CD4-positive, alpha-beta T cell treated with Interleukin-2 at 100 ng/mL for 4 hours (primary cell): Measurements from ENCODE around the gene FBXO5.
A peak's percentile ranks its signal among the peaks of the same experiment; 100 is the strongest.
"Not testable (repeated sequence)": the region's sequence is repeated elsewhere in the genome, so short reads cannot be mapped to it uniquely, and the experiment has no call there.

Experiments used
- DNase-seq: peaks from one replicate; pipeline ENCODE4 v3.0.0-alpha.2; 2020; ENCODE audit warnings: low spot score

FBXO5 gene

GRCh38 chr6:152993431-152993830, 10.6 kb upstream of the FBXO5 start:
- no peak for DNase-seq

DNA sequence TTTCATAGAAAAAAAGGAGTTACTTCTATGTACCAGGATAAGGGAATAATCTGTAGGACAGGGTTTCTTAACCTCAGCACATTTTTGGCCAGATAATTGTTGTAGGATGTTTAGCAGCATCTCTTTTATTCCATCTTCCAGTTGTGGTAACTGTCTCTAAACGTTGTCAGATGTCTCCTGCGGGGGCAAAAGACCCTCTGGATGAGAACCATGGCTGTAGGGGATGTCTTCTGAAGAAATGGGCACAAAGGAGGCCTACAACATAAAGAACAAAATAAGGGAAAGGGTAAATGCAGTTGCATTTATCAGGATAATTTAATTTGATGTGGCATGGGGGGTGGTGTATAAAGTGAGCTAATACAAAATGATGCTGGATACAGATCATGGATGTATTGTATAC, 4.1 kb upstream of the FBXO5 start:
- no peak for DNase-seq

DNA sequence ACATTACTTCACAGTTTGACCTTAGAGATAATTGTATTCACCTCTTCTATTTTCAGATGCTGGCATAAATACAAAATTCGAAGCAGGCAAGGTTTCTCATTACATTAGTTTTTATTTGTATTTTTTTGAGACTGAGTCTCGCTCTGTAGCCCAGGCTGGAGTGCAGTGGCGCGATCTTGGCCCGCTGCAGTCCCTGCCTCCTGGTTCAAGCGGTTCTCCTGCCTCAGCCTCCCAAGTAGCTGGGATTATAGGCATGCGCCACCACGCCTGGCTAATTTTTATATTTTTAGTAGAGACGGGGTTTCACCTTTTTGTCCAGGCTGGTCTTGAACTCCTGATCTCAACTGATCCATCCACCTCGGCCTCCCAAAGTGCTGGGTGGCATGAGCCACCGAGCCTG, 2.5 kb upstream of the FBXO5 start:
- DNase-seq: not testable (repeated sequence)

GRCh38 chr6:152984513-152984872, 1.7 kb upstream of the FBXO5 start:
- DNase-seq: no peak

DNA sequence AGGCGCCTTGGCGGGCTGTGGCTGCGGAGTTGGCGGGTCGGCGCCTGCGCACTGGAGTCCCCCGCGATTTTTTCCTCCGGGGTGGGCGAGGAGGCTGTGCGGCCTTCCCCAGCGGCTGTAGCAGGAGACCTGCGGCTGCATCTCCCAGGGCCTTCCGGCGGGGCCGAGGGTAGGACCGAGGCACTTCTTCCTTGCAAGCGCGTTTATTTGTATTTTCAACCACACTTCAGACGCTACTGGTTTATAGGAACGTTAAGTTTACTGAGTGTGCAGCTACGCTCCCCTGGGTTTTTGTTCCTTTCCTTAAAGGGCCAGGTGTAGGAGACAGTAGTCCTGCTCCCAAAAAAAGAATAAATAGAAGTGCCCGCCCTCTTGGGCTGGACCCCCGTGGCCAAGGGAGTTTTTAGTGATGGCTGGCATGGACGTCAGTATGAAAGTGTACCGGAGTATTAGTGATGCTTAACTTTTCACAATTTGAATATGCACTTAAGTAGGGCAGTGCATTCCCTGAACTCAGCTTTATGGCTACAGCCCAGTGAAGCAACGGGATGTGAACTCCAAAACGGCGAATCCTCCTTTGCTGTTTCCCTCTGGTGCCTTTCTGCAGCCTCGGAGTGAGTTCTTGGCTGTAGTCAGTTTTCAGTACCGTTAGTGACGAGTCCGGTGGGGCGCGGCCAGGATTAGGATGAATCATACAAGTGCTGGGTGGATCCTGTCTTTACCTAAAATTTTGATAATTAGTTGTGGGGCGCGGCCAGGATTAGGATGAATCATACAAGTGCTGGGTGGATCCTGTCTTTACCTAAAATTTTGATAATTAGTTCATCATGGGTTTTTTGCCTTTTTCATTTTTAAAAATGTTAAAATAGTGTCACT, 1.0 kb upstream of the FBXO5 start:
- DNase-seq: peak; percentile 85

GRCh38 chr6:152981989-152982903, 595 bp downstream of the FBXO5 start:
- DNase-seq: no peak

DNA sequence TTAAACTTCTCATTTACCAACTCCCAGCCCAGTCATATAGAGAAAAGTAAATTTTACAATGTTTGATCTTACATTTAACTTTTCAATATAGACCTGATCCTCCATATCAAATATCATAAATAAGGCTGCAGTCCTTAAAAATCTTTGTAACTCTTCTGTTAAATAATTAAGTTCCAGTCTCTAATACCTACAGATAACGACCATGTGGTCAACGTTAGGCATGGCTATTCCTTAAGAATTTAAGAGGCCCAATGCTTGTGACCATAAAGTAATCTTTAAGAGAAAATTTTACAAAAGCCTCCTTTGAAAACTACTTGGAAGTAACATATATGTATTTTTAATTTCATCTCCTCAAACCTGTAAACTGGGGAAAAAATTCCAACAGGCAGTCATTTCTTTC, 1.6 kb downstream of the FBXO5 start:
- no peak for DNase-seq

- no peak for DNase-seq
Measured at GRCh38 chr6:152980656-152981055, 2.2 kb downstream of the FBXO5 start.

GRCh38 chr6:152979116-152979515, 3.7 kb downstream of the FBXO5 start:
- no peak for DNase-seq

GRCh38 chr6:152978058-152978457, 4.8 kb downstream of the FBXO5 start:
- no peak for DNase-seq

GRCh38 chr6:152977556-152977955, 5.3 kb downstream of the FBXO5 start:
- no peak for DNase-seq

GRCh38 chr6:152976749-152977148, 6.1 kb downstream of the FBXO5 start:
- DNase-seq: no peak

DNA sequence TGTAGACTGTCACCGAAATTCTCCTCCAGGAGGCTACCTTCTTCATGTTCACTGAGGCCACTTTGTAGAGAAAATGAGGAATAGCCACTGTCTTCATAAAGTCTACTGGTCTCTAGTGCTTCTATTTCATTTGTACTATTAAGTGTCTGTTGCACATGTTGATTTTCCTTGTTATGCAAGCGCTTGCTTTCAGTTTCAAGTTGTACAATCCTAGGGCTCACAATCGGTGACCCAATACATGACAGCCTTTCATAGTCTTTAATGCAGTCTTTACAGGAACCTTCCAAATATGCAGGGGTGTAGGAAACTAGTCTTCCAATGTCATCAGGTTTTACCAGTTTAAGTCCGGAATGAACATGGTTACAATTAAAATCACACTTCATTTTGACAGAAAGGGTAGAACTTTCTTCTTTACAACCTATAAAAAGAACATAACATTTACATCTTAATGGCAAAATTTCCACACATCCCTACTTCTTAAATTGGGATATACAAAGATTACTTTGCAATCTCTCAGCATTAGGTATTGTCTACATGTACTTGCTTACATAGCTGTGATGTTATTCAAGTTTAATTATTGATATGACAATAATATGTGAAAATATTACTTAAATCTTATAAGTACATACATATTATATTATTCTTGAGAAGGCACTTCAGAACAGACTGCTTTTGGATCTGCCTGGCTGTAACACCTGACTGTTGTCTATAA, 7.5 kb downstream of the FBXO5 start:
- peak; percentile 46 for DNase-seq

DNA sequence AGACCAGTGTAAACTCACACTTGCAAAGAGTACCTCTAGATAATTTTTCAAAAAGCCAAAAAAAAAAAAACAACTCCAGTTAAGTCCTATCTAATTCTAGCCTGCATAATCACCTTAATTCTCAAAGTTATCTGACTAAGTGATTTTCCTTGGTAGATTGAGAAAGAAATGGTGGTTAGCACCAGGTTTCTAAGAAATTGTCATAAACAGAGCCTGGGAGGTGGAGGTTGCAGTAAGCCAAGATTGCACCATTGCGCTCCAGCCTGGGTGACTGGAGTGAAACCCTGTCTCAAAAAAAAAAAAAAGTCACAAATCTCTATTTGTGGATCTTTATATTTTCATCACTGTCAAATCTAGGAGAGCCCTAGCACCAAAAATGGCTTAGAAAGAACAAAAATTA, 8.9 kb downstream of the FBXO5 start:
- DNase-seq: no peak

GRCh38 chr6:152969688-152970418, 13.0 kb downstream of the FBXO5 start:
- no peak for DNase-seq

- DNase-seq: not testable (repeated sequence)
Measured at GRCh38 chr6:152966168-152966894, 16.5 kb downstream of the FBXO5 start.

- DNase-seq: no peak
Measured at GRCh38 chr6:152959333-152959732, 23.5 kb downstream of the FBXO5 start.

DNA sequence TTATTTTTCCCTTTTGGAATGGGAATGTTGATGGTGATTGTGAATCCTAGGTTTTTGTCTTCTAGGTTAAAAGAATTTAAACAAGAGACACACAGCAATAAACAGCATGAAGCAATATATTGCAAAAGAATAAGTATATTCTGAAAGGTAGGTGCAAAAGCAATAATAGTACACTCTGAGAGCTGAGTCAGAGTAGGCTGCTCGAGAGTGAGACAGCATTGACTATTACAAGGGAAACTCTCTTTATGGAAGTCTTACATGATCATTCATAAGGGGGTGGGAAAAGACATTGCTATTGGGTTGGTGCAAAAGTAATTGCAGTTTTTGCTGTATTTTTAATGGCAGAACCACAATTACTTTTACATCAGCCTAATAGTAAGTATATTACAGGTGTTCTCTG, 25.0 kb downstream of the FBXO5 start:
- DNase-seq: no peak

DNA sequence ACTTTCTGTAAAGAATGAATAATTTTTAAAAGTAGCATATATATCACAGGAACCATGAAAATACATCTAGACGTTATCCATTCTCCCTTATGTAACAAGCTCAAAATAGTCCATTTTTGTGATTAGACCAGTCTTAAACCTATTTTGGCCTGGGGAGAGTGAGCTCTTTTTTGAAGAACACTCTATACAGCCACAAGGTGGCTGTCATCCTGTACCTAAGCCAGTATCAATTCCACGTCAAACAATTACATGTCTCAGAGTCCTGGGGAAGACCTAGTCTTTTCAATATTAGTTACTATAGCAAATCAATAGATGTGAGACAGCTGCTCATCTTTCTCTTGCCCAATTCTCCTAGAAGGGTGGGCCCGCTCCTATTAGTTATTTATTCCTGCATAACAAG, 28.4 kb downstream of the FBXO5 start:
- no peak for DNase-seq

DNA sequence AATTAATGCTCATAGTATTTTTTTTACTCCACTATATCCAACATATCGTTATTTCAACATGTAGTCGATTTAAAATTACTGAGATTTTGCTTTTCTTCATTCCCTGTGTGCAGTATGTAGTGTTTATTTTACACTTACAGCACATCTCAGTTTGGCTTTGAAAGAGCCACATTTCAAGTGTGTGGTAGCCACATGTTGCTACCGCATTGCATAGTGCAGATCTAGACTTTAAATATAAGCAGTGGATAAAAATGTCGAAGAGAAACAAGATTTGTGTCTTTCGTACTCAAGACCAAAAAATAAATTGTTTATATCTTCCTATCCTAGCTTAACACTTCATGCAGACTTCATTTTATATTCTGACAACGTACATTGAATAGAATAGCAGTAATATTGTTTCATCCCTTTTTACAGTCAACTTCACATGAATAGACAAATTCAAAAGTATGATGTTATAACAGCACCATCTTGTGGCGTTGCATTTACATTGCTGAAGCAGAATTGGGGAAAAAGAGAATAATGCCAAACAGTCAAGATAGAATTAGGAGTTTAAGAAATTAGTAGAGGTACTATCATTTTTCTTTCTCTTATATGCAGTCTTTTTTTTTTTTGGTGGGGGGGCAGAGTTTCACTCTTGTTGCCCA, 29.9 kb downstream of the FBXO5 start:
- no peak for DNase-seq

- no peak for DNase-seq
Measured at GRCh38 chr6:152952045-152952444, 30.8 kb downstream of the FBXO5 start.
